ENCODE data around the gene PLXDC1.

Gene PLXDC1

GRCh38 chr17:39151150-39151942 is at the start of gene PLXDC1:
TSS of gene PLXDC1 (minus strand) at chr17:39151637. CDS start at chr17:39151437, 200 bp downstream.
- peak; percentile 24 for DNase-seq

- DNase-seq = no peak
Measured at GRCh38 chr17:39200957-39201510, 49.6 kb upstream of the PLXDC1 start.

- DNase-seq = peak; percentile 77
Measured at GRCh38 chr17:39200070-39200879, 48.8 kb upstream of the PLXDC1 start, which contains the start of gene RPL19. TSS of gene RPL19 (plus strand) at chr17:39200283. CDS start at chr17:39200345, 62 bp downstream.

GRCh38 chr17:39199820-39200069 is 48.3 kb upstream of the PLXDC1 start:
- peak; percentile 85 for DNase-seq

GRCh38 chr17:39198186-39198566 is 46.7 kb upstream of the PLXDC1 start:
- no peak for DNase-seq

- peak; percentile 73 for DNase-seq
Measured at GRCh38 chr17:39197380-39198185, 46.1 kb upstream of the PLXDC1 start, which contains the start of gene CACNB1. TSS of gene CACNB1 (minus strand) at chr17:39197669. CDS start at chr17:39197495, 174 bp downstream.

GRCh38 chr17:39196808-39197291 is 45.4 kb upstream of the PLXDC1 start:
- DNase-seq = no peak

- no peak for DNase-seq
Measured at GRCh38 chr17:39196241-39196807, 44.9 kb upstream of the PLXDC1 start.

- DNase-seq = no peak
Measured at GRCh38 chr17:39195568-39196160, 44.2 kb upstream of the PLXDC1 start.

GRCh38 chr17:39194985-39195524 is 43.6 kb upstream of the PLXDC1 start:
- no peak for DNase-seq

- DNase-seq = no peak
Measured at GRCh38 chr17:39194089-39194984, 42.9 kb upstream of the PLXDC1 start.

GRCh38 chr17:39193346-39193745 is 41.9 kb upstream of the PLXDC1 start:
- no peak for DNase-seq

GRCh38 chr17:39192901-39193300 is 41.5 kb upstream of the PLXDC1 start:
- DNase-seq = no peak

- DNase-seq = no peak
Measured at GRCh38 chr17:39191750-39192510, 40.5 kb upstream of the PLXDC1 start.

GRCh38 chr17:39187152-39187830 is 35.9 kb upstream of the PLXDC1 start:
- DNase-seq = no peak

GRCh38 chr17:39186481-39187002 is 35.1 kb upstream of the PLXDC1 start:
- no peak for DNase-seq

- no peak for DNase-seq
Measured at GRCh38 chr17:39183720-39184119, 32.3 kb upstream of the PLXDC1 start.

GRCh38 chr17:39183045-39183444 is 31.6 kb upstream of the PLXDC1 start:
- DNase-seq = no peak

GRCh38 chr17:39181303-39181702 is 29.9 kb upstream of the PLXDC1 start:
- no peak for DNase-seq

Measured in stimulated activated CD4-positive, alpha-beta T cell treated with anti-CD3 and anti-CD28 coated beads, Interleukin-4, amount 100 ng/mL, for 1 hour (primary cell).